HG02588 (cell line): ENCODE data around the gene SPOP.

Source experiments
- ATAC-seq: cut with Tn5 transposase; IDR thresholded peaks from one replicate; pipeline ENCODE4 v1.9.1; 2021; ENCODE audit warnings: mild to moderate bottlenecking, moderate library complexity; ENCODE audit not compliant: unreplicated experiment

The SPOP gene

DNA sequence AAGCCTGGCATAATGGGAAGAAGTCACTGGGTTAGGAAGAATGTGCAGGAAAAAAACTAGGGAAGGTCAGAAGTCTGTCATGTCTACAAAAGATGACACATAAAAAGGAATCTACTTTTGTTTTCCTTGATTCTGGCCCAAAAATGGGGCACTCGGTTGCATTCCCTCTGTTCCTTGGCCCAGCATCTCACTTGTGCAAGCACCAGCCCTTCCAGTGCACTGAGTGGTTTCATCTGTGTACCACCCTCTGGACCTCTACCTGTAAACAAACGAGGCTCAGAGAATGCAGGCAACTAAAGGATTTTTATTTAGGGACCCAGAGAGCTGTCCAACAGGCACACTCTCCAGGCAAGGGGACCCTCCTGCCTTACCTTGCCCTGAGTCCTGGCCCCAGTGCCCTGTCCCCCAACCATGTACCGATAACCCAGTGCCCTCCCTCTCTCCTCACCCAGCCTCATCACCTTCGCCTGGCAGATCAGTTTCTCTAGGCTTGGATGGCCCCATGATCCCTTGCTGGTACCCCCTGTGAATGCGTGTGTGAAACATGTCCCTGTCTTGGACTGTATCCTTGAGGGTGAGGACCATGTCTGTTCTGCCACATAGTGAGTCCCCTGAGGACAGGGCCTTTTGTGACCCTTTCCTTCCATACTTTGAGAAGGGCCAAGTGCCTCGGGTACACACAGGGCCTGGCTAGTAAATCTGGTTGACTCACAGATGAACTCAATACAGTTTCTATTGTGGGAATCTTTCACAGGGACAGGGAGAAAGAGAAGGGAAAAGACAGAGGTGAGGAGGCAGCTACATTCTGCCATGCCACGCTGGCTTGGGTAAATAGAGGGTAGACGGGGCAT is 88.9 kb downstream of the SPOP start:
- no peak for ATAC-seq

DNA sequence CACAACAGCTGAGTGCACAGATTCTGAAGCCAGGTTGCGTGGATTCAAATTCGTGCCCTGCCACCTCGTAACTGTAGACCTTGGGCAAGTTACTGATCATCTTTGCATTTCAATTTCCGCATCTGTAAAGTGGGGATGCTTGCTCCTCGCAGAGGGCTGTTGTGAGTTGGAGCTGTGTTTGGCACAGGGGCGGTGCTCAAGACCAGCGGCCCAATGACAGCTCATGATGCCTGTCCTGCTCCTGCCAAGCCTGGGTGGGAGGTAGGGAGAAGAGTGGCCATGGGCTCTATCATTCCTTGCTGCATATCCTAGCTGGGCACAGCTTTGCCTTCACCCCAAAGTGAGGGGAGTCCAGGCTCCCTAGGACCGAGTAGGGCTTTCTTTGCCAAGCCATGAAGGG is 89.6 kb downstream of the SPOP start:
- no peak for ATAC-seq

DNA sequence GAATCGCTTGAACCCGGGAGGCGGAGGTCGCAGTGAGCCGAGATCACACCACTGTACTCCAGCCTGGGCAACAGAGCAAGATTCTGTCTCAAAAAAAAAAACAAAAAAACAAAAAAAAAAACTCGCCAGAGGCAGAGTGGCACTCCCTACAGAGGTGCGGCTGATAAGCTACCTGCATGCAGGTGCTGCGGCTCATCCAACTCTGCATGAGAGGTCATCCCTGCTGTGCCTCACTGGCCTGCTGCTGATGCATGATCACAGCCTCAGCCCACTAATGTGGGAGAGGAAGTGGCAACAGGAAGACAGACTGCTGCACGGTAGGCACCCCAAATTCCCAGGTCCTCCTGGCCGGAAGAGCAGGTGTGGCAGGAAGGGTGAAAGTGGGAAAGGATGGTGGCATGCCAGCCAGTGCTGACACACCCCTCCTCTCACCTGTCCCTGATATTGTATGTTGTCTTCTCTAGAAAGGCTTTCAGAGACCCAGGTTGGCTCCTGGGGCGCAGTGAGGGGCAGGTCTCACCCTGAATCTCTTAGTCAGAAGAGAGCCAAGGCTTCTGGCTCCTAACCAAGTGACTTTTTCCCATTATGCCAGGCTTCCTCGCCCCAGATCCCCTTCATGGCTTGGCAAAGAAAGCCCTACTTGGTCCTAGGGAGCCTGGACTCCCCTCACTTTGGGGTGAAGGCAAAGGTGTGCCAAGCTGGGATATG is 90.4 kb downstream of the SPOP start:
- ATAC-seq, result no peak

DNA sequence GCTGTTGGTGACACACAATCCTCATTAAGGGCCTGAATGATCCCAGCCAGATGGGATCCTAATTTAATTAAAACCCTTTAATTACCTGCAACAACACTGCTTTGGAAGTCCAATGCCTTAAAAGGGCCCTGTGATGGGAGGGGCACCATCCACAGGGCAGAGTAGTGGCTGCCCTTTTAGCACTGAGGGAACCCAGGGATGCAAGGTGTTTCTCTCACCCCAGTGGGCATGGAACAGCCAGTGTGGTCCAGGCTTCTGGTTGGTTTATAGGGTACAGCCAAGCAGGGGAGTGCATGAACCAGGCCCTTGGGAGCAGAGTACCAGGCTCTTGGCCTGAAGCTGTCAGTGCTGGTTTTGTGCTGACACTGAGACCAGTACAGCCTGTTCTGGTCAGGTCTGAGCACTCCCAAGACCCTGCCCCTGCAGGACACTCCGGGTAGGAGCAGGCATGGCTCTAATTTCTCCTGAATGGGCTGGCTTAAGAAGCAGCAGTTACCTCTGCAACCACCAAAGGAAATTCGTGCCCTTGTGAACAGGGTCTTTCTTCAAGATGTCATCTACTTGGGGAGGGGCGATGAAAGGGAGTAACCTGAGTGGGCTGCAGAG is 92.4 kb downstream of the SPOP start:
- no peak for ATAC-seq

DNA sequence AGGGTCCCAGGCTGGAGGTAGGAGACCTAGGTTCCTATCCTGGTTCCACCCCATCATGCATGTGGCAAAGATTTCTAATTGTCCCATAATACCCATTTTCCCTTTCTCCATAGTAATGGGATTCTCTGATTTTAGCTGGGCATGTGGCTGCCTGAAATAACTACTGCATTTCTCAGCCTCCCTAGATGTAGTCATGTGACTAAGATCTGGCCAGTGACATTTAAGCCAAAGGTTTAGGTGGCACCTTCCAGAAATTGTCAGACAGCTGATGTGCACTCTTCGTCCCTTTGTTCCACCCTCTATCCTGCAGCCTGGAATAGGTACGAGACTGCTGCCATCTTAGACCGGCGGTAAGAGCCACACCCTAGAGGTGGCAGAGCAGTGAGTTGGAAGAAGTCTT is 94.0 kb downstream of the SPOP start:
- no peak for ATAC-seq

DNA sequence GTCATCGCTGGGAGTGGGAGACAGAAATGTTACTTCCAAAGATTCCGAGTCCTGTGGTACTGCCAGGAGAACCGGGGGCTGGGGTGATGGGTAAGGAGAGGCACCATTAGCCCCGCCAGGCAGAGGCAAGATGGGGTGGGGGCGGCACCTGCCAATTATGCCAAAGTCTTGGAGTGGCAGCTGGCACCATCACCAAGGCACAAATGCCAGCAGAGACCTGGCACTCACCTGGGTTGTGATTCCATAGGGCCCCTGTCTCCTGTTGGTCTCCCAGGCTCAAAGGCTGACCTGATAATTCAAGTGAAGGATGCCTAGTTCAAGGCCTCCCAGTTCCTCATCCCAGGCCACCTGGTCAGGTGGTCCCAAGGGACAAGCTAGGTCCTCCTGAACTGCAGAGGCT is 94.7 kb downstream of the SPOP start:
- ATAC-seq, result no peak

DNA sequence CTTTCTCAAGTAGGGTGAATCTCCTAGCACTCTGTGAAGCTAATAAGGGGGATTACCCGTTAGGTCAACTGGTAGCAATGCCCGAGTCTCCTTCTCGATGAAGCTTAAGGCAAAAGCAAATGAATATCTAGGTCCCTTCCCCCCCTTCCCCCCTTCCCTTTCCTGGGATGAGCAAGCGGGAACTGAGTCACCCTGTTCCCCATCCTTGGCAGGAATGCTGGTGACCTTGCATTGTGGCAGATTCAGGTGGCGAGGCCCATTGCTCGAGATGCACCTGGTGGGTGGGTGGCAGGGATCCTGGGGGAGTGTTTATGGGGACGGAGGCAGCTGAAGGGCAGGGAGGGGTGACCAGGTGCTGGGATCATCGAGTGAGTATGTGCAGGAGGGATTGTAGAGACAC is 95.1 kb downstream of the SPOP start:
- ATAC-seq, result no peak

DNA sequence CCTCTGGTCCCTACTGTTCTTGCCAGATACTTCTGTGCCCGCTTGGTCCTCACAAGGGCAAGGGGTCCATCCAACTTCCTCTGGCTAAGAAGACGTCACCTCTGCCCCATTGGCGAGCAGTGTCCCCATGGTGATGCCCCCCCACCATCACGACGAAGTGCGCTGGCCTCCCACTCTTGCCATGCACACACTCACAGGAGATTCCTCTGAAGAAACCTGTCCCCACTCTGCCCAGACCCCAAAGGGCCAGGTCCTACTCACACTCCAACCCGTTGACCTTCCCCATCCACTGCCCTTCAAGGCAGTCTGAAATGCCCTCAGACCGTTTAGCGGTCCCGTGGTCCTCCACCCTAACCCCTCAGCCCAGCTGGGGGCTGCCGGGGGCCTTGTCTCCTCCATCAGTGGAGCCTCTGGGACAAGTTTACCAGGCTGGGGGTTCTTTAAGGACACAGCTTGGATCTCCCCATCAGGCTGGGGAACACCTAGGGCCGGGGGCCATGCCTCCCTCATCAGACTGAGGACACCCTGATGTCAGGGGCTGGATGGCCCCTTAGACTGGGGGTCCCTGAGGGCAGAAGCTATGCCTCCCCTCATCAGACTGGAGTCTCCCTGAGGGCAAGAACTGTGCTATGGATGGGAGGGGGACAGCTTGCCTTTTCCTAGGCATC is 95.7 kb downstream of the SPOP start:
- ATAC-seq, result no peak

DNA sequence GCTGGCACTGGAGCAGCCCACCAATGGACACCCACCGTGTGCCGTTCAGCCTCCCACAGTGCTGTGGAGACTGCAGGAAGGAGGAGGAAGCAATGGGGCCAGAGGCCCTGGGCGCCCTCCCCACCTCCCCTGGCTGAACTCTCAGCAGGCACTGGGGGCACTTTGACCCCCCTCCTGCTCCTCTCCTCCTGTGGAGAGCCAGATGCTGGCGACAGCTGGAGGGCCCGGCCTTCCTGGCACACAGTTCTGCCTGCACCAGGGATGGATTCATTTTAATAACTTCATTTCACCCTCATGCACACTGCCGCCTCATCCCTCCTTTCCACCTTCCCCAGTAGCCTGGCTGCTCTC is 96.3 kb downstream of the SPOP start:
- no peak for ATAC-seq

DNA sequence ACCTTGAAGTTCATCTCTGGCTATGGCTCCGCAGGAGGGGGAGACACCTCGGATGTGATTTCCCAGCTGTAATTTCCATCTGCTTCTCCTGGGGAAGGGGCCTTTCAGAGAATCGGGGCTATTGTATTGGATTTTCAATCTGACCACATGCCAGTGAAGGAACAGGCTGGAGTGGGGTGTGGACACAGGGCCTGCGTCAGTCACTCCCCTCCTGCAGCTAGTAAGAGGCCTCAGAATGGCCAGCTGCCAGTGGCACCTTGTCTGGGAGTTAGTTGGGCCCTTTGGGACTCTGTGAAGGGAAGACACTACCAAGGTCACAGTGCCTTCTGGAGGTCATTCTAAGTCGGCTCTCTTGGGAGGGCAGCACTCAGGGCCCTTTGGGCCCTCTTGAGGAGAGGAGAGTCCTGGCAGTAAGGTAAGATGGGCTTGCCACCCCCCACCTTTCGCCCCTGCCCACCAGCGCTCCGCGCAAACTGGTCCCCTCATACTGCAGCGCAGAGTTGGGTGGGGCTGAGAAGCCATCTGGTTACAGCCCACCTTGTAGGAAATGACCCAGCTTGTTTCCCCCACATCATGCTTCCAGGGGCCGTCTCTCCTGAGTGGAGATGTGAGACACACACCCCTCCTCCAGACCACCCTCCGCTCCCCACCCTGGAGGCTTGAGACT is 96.8 kb downstream of the SPOP start:
- no peak for ATAC-seq

DNA sequence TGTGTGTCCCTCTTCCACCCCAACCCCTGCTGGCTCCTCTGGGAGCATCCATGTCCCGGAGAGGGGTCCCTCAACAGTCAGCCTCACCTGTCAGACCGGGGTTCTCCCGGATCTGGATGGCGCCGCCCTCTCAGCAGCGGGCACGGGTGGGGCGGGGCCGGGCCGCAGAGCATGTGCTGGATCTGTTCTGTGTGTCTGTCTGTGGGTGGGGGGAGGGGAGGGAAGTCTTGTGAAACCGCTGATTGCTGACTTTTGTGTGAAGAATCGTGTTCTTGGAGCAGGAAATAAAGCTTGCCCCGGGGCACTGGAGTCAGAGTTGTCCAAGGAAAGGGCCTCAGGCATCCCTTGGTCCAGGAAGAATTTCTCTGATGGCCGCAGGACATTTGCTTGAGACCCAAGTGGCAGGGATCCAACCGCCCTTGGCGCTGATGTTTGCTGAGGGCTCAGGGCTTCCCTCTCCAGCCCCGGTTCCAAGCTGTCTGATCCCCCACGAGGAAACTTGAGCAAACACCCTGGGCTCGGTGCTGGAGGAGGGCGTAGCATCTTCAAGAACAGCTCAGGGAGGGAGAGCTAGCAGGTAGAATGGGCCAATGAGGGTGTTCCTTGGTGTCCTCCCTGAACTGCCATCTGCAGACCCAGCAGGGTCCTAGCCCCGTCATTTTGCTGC is 97.7 kb downstream of the SPOP start:
- no peak for ATAC-seq

DNA sequence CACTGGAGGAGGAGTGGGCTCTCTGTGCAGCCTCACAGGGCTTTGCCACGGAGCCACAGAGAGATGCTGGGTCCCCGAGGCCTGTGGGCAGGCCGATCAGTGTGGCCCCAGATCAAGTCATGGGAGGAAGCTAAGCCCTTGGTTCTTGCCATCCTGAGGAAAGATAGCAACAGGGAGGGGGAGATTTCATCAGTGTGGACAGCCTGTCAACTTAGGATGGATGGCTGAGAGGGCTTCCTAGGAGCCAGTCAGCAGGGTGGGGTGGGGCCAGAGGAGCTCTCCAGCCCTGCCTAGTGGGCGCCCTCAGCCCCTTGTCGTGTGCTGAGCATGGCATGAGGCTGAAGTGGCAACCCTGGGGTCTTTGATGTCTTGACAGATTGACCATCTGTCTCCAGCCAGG is 98.4 kb downstream of the SPOP start:
- no peak for ATAC-seq

DNA sequence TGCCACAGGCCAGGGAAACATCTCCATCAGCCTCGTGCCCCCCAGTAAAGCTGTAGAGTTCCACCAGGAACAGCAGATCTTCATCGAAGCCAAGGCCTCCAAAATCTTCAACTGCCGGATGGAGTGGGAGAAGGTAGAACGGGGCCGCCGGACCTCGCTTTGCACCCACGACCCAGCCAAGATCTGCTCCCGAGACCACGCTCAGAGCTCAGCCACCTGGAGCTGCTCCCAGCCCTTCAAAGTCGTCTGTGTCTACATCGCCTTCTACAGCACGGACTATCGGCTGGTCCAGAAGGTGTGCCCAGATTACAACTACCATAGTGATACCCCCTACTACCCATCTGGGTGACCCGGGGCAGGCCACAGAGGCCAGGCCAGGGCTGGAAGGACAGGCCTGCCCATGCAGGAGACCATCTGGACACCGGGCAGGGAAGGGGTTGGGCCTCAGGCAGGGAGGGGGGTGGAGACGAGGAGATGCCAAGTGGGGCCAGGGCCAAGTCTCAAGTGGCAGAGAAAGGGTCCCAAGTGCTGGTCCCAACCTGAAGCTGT is 98.9 kb downstream of the SPOP start:
- no peak for ATAC-seq

DNA sequence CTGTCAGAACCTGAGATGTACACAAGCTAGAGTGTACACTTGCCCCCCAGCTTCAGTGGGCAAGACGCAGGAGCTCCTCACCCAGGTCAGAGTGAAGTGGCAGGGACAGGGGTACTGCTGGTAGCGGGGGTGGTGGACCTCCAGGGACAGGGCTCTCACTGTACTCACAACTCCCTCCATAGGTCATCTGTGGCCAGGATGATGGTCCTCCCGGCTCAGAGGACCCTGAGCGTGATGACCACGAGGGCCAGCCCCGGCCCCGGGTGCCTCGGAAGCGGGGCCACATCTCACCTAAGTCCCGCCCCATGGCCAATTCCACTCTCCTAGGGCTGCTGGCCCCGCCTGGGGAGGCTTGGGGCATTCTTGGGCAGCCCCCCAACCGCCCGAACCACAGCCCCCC is 99.5 kb downstream of the SPOP start:
- ATAC-seq, result no peak

DNA sequence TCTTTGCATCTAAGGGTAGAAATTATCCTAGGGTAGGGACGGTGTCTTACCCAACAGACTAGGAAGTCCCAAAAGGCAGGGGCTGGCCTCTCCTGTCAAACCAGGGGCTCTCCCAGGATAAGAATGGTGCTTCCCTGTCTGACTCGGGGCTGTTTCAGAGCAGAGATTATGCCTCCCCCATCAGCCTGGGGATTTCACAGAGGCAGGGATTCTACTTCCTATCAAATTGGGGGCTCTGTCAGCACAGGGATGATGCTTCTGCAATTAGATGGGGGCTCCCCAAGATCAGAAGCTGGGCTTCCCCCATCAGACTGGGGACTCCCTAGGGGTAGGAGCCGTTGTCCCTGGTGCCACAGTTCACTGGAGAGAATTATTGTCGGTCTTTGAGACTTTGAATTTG is 99.9 kb downstream of the SPOP start:
- no peak for ATAC-seq

DNA sequence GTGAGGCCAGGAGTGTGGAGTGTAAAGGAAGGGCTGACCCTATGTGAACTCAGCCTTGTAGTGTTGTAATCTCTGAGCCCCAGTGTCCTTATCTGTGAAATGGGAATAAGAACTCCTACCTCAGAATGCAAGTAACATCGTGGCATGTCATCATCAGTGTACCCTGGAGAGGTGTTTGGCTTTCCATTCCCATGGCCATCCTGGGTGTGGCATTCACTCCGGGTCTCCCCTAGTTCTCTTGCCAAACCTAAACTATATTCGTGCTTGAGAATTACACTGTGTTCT is 100.3 kb downstream of the SPOP start:
- no peak for ATAC-seq

DNA sequence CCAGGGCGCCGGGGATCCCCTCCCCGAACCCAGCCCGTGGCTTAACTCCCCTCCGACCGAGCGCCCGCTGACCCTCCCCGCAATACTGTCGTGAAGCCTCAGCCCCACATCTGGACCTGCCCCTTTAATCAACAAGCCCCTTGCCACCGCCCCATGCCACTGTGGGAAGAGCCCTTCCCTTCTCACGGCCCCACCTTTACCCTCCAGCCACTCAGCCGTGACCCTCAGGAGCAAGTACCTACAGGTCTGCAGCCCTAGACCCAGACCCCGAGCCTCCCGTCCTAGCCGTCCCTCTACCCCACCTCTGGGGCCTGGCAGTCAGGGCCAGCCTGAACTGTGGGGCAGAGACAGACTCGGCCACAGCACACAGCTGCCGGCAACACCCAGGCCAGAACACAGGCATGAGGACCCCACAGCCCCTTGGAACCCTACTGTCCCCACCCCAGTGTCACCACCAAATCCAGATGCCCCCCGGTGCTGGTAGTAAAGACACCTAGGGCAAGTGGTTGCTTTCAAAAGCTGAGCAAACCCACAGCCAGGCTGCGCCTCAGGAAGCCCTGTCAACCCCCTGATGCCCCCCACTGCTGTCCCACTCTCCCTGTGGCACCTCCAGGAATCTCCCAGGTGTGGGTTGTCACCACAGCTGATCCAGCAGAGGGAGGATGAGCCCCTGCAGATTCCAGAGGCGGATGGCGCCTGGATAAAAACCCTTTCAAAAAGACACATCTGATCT is 100.8 kb downstream of the SPOP start:
- no peak for ATAC-seq

DNA sequence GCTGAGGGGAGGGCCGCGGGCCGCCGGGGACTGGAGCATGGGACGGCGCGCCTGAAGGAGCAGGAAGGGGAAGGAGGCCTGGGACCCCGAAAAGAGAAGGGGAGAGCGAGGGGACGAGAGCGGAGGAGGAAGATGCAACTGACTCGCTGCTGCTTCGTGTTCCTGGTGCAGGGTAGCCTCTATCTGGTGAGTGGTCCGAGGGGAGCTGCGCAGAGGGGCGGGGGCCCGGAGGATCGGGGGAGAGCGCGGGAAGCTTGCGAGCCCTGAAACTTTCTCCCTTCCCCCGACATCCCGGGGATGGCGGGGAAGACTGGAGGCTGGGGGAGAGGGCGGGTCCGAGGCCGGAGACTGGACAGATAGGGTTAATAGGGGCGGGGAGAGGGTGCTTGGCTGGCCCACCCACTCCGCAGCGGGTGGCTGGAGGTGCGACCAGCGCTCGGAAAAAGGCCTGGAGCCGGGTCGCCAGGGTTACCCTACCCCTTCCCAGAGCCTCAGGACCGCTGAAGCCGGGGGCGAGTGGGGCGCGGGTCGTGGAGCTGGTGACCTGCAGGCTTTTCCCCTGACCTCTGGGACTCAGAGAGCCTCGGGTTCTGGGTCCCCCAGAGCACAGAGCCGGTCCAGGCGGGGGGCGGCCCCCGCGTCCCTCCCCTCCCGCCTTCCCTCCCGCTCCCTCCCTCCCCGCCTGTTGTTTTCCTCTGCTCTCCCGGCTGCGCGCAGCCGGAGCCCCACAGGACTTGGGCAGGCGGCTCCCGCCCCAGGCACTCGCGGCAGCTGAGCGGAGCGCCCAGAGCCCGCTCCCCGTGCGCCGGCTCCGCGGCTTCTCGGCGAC is 101.6 kb downstream of the SPOP start:
- no peak for ATAC-seq

DNA sequence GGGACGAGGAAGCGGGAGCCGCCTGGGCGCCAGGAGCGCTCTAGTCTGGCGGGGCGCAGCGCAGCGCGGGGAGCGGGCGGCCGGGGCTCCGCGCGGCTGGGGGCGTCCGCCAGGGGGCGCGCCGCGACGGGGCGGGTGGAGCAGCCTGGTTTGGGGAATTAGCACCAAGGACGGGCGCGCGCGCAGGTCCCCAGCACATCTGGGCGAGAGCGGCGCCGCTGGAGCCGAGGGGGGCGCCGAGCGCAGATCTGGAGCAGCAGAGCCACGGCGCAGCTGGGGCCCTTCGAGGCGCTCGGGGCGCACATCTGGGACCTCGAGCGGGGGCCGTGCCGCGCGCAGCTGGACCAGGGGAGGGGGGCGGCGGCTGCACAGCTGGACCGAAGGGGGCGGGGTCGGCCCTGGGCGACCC is 102.2 kb downstream of the SPOP start, which contains the start of gene NXPH3:
Gene NXPH3 (plus strand): TSS at position 193 of the 409 bp plus-strand sequence. CDS start 349 bp downstream, outside the sequence.
- ATAC-seq, result no peak
